K562 (cell line): Measurements from ENCODE around the gene COX7A2. TPM values are rescaled to one million over a fixed set of nuclear protein-coding genes. Genes with fewer than 3 reads are reported as not detected.

Experiments
- GABPA ChIP-seq: fragments of 200-800 bp; sonication (Bioruptor generic); conservative IDR thresholded peaks from 2 replicates; pipeline ENCODE4 v1.6.1; 2016; ENCODE audit warnings: low read depth, missing genetic modification characterization, missing compliant biosample characterization
- HCFC1 ChIP-seq: IDR thresholded peaks from 2 replicates; pipeline ENCODE4 v1.6.1; 2012; ENCODE audit warnings: low read depth, low read length, improper control_type of control experiment
- MEF2D ChIP-seq: conservative IDR thresholded peaks from 2 replicates; pipeline ENCODE4 v1.6.1; 2016; ENCODE audit warnings: low read depth, missing genetic modification characterization, missing compliant biosample characterization
- PHB ChIP-seq: fragments of 250-450 bp; sonication (Bioruptor Pico); IDR thresholded peaks from 2 replicates; pipeline ENCODE4 v1.5.0; 2021
- ZBTB1 ChIP-seq: sonication (generic); formaldehyde crosslinking; IDR thresholded peaks from 2 replicates; pipeline ENCODE4 v1.8.1; 2023; ENCODE audit warnings: missing genetic modification reagents, low read depth, mild to moderate bottlenecking, borderline replicate concordance
- polyA plus RNA-seq, 8 experiments: library from polyadenylated mRNA; depleted of rRNA in 4 of 8; stranded (reverse) in 5 of 8; unstranded in 3 of 8; fragments of >200 nt; fragmentation: Nextera tagmentation in 2 of 8; fragmentation: Illumina TruSeq in 1 of 8; extraction: Ambion mirVana in 2 of 8; extraction: Trizol in 1 of 8; gene quantifications; 2 replicates each; pipeline versions ENCODE4 v1.2.1 to v1.2.3, GENCODE V29; 2011 to 2014; ENCODE audit warnings: inconsistent platforms in 1 of 8, missing spikeins in 1 of 8
- total RNA-seq, 7 experiments: library from RNA; depleted of rRNA in 6 of 7; stranded (reverse); fragments of >200 nt in 6 of 7; fragmentation: Illumina TruSeq in 2 of 7; extraction: Trizol in 2 of 7; gene quantifications; 2 replicates each; pipeline versions ENCODE4 v1.2.1 to v1.2.3, GENCODE V29; 2011 to 2021; ENCODE audit warnings: low replicate concordance in 1 of 7
- TF ChIP-seq, protein P1 (sequence below): IDR thresholded peaks from 2 replicates; pipeline ENCODE4 v1.6.1; 2012; ENCODE audit warnings: low read depth, low read length, improper control_type of control experiment, borderline replicate concordance
- TF ChIP-seq, protein P2 (sequence below): fragments of 250-450 bp; sonication (Bioruptor Pico); IDR thresholded peaks from 2 replicates; pipeline ENCODE4 v1.5.0; 2021; ENCODE audit warnings: mild to moderate bottlenecking, moderate library complexity
- TF ChIP-seq, protein P3 (sequence below): fragments of 250-450 bp; sonication (Bioruptor Pico); IDR thresholded peaks from 2 replicates; pipeline ENCODE4 v1.5.1; 2021; ENCODE audit warnings: mild to moderate bottlenecking
- TF ChIP-seq, protein P4 (sequence below): fragments of 450-650 bp; formaldehyde crosslinking; IDR thresholded peaks from 2 replicates; pipeline ENCODE4 v1.4.0; 2020; ENCODE audit warnings: mild to moderate bottlenecking, mixed read lengths
- TF ChIP-seq, protein P5 (sequence below): fragments of 450-650 bp; formaldehyde crosslinking; IDR thresholded peaks from 2 replicates; pipeline ENCODE4 v1.4.0; 2022; ENCODE audit warnings: mild to moderate bottlenecking, moderate library complexity
- TF ChIP-seq, protein P6 (sequence below): fragments of 250-450 bp; sonication (Bioruptor Pico); IDR thresholded peaks from 2 replicates; pipeline ENCODE4 v1.4.0; 2020

COX7A2 gene
- total and polyA plus RNA-seq, 9 of the 15 experiments (the other 6 are each of a cell fraction or from before 2014, with no cell fraction given) = 234 to 2,216 (median 585) TPM

DNA sequence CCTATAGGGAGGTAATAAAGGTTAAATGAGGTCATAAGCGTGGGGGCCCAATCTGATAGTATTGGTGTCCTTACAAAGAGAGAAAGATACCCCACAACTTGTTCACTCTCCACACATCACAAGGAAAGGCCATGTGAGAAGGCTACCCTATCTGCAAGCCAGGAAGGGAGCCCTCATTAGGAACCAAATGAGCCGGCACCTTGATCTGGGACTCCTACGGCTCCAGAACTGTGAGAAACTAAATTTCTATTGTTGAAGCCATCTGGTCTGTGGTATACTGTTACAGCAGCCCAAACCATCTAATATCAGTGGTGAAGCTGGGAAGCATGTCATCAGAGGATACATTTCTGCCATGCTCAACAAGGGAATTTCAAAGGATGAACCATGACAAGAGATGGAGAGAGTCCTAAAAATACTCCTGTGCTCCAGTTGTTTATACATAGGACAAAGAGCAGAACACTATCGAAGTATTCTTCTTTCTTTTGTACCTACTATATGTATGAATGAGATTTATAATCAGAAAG, 10.4 kb downstream of the COX7A2 start (continued):
- TF ChIP-seq, protein P1, sequence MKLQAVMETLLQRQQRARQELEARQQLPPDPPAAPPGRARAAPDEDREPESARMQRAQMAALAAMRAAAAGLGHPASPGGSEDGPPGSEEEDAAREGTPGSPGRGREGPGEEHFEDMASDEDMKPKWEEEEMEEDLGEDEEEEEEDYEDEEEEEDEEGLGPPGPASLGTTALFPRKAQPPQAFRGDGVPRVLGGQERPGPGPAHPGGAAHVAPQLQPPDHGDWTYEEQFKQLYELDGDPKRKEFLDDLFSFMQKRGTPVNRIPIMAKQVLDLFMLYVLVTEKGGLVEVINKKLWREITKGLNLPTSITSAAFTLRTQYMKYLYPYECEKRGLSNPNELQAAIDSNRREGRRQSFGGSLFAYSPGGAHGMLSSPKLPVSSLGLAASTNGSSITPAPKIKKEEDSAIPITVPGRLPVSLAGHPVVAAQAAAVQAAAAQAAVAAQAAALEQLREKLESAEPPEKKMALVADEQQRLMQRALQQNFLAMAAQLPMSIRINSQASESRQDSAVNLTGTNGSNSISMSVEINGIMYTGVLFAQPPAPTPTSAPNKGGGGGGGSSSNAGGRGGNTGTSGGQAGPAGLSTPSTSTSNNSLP = no peak
- TF ChIP-seq GABPA (tag) = no peak
- no peak for TF ChIP-seq ZBTB1 (CRISPR knock-in tag)
- TF ChIP-seq, protein P2, sequence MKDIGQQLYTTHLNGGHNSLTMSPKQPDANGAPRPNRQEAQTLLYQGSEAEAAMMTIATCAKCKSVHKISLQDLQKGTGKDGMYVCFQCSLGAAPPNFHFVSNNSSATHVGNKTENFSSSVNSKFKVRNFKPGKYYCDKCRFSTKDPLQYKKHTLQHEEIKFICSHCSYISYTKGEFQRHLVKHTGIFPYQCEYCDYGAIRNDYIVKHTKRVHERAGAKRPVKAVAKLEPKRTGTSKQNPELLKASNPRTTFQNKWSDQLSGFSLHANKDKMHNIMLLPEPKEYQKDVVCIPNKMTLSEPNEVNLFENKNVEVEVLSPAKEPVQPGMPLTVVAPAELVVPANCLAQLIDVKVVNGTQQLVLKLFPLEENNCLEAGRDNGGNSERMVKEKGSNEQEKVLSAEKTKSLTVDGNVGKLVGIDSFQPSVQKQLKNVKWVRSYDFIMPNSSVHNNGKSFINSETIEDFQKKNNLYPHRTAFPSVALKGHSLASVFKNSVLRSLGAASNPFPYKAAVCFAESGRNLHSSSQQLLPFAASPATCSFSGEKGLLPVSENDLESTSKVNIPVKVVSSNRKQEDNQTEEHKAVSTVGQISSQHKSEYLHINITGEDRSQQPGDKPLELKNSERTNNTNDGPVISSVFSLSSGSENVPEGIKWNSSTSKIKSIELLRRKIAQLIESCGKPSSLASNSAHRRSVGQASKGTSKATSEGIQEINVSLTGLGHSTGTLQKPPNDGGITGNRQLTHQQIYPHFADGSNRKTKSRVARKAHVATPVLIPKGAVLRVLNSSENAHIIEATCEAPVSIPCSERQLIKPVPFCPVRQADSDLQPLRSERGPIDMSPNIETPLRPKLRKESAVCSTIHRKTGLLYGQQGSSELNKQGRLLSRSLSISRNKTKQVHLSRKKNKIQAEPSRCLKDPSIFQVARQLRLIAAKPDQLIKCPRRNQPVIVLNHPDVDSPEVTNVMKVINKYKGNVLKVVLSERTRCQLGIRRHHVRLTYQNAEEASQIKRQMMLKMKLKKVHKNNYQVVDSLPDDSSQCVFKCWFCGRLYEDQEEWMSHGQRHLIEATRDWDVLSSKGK = no peak
- TF ChIP-seq PHB = no peak
- TF ChIP-seq HCFC1 = no peak
- TF ChIP-seq MEF2D (tag) = no peak
- TF ChIP-seq, protein P3, sequence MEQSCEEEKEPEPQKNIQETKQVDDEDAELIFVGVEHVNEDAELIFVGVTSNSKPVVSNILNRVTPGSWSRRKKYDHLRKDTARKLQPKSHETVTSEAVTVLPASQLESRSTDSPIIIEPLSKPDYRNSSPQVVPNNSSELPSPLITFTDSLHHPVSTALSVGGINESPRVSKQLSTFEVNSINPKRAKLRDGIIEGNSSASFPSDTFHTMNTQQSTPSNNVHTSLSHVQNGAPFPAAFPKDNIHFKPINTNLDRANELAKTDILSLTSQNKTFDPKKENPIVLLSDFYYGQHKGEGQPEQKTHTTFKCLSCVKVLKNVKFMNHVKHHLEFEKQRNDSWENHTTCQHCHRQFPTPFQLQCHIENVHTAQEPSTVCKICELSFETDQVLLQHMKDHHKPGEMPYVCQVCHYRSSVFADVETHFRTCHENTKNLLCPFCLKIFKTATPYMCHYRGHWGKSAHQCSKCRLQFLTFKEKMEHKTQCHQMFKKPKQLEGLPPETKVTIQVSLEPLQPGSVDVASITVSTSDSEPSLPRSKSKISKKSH (CRISPR knock-in tag) = no peak
- TF ChIP-seq, protein P4, sequence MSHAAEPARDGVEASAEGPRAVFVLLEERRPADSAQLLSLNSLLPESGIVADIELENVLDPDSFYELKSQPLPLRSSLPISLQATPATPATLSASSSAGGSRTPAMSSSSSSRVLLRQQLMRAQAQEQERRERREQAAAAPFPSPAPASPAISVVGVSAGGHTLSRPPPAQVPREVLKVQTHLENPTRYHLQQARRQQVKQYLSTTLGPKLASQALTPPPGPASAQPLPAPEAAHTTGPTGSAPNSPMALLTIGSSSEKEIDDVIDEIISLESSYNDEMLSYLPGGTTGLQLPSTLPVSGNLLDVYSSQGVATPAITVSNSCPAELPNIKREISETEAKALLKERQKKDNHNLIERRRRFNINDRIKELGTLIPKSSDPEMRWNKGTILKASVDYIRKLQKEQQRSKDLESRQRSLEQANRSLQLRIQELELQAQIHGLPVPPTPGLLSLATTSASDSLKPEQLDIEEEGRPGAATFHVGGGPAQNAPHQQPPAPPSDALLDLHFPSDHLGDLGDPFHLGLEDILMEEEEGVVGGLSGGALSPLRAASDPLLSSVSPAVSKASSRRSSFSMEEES (CRISPR knock-in tag) = no peak
- TF ChIP-seq, protein P5, sequence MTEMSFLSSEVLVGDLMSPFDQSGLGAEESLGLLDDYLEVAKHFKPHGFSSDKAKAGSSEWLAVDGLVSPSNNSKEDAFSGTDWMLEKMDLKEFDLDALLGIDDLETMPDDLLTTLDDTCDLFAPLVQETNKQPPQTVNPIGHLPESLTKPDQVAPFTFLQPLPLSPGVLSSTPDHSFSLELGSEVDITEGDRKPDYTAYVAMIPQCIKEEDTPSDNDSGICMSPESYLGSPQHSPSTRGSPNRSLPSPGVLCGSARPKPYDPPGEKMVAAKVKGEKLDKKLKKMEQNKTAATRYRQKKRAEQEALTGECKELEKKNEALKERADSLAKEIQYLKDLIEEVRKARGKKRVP = no peak
- TF ChIP-seq, protein P6, sequence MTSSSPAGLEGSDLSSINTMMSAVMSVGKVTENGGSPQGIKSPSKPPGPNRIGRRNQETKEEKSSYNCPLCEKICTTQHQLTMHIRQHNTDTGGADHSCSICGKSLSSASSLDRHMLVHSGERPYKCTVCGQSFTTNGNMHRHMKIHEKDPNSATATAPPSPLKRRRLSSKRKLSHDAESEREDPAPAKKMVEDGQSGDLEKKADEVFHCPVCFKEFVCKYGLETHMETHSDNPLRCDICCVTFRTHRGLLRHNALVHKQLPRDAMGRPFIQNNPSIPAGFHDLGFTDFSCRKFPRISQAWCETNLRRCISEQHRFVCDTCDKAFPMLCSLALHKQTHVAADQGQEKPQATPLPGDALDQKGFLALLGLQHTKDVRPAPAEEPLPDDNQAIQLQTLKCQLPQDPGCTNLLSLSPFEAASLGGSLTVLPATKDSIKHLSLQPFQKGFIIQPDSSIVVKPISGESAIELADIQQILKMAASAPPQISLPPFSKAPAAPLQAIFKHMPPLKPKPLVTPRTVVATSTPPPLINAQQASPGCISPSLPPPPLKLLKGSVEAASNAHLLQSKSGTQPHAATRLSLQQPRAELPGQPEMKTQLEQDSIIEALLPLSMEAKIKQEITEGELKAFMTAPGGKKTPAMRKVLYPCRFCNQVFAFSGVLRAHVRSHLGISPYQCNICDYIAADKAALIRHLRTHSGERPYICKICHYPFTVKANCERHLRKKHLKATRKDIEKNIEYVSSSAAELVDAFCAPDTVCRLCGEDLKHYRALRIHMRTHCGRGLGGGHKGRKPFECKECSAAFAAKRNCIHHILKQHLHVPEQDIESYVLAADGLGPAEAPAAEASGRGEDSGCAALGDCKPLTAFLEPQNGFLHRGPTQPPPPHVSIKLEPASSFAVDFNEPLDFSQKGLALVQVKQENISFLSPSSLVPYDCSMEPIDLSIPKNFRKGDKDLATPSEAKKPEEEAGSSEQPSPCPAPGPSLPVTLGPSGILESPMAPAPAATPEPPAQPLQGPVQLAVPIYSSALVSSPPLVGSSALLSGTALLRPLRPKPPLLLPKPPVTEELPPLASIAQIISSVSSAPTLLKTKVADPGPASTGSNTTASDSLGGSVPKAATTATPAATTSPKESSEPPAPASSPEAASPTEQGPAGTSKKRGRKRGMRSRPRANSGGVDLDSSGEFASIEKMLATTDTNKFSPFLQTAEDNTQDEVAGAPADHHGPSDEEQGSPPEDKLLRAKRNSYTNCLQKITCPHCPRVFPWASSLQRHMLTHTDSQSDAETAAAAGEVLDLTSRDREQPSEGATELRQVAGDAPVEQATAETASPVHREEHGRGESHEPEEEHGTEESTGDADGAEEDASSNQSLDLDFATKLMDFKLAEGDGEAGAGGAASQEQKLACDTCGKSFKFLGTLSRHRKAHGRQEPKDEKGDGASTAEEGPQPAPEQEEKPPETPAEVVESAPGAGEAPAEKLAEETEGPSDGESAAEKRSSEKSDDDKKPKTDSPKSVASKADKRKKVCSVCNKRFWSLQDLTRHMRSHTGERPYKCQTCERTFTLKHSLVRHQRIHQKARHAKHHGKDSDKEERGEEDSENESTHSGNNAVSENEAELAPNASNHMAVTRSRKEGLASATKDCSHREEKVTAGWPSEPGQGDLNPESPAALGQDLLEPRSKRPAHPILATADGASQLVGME = no peak
